ENCODE results near the gene CDC42EP2. TPM values are rescaled to one million over a fixed set of nuclear protein-coding genes. Genes with fewer than 3 reads are reported as not detected.
A peak's percentile ranks its signal among the peaks of the same experiment; 100 is the strongest.

The CDC42EP2 gene, protein sequence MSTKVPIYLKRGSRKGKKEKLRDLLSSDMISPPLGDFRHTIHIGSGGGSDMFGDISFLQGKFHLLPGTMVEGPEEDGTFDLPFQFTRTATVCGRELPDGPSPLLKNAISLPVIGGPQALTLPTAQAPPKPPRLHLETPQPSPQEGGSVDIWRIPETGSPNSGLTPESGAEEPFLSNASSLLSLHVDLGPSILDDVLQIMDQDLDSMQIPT
- 48.0 and 56.5 TPM in 2 replicates for total RNA-seq

DNA sequence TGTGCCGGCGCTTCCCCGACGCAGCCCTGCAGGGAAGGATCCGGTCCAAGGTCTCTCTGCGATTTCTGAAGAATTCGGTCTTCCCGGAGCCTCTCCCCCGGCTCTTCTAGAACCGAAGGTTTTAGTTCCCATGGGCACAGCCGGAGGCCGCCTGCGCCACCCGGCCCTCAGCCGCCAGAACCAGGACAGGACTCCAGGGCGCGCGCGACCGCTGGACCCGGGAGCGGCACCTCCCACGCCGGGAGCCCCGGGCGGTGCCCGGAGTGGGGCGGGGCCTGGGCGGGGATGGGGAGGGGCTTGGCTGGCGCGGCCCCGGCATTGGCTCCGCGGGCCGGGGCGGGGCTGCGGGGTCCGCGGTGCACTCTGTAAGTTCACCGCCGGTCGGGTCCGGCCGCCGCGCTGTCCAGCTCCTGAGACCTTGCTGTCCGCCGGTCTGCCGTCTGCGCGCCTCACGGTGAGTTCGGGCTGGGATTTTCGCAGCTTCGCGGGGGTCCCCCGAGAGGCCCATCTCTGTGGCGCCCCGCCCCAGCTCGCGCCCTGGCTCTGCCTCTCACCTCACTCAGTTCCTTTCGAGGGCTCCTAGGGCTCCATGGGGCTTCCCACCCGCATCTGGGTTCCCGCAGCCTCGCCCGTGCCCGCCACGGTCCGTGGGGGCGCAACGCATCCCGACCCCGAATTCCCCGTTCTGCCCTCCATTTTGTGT lies at the start of gene CDC42EP2:
Gene CDC42EP2, plus strand, starts transcription at position 366 of the 703 bp plus-strand sequence. CDS start 6,033 bp downstream, outside the sequence.
- DNase-seq (ENCODE audit: extremely low read depth, low read depth, low spot score), result no peak

DNA sequence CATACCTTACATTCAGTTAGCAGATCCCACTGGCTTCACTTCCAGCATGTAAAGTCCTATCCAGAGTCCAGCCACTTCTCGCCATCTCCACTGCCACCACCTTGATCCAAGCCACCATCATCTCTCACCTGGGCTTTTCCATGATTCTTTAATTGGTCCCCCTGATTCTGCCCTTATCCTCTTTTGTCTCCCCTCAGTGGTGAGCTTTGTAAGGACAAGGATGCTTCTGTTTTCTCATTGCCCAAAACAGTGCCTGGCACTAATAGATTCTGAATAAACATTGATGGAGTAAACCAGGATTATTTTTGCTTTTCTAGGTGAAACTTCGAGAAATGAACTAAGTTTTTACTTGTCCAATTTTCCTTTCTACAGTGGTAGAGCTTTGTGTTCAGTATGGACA lies 48.5 kb upstream of the CDC42EP2 start:
- no peak for DNase-seq (ENCODE audit: extremely low read depth, low read depth, low spot score)

DNA sequence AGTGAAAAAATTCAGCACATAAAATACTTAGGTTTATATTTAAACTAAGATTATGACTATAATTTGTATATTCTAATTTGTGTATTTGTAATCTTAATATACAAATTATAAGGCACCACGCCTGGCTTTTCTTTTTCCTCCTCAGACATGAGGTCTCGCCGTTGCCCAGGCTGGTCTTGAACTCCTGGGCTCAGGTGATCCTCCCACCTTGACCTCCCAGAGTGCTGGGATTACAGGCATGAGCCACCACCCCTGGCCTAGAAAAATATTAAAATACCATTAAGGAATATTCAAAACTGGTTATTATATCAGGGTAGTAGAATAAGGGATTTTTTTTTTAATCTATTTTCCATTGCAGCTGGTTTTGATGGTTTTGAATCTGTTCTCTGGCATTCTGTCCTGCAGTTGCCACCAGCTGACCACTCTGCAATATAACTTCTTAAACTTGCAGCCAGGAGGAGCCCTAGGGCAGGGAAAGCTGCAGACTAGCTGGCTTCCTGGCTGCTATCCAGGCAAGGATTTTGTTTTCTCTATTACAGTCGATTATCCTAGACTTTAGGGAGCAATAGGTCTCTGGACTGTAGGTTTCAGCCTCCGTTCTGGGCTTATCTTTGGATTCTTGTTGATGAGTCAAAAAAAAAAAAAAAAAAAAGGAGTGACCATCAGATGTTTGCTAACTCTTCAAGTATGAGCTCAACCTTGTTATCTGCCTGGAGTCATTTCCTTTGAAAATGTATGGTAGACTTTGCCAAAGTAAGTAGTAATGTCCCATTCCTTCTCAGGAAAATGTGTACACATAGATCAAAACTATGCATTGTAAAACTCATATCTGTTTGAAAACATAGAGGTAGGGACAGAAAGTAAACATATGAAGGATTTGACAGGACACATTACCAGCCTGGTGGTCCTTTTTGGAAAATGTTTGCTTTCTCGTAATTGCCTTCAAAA lies 39.7 kb upstream of the CDC42EP2 start:
- DNase-seq (ENCODE audit: extremely low read depth, low read depth, low spot score), result peak; percentile 93

DNA sequence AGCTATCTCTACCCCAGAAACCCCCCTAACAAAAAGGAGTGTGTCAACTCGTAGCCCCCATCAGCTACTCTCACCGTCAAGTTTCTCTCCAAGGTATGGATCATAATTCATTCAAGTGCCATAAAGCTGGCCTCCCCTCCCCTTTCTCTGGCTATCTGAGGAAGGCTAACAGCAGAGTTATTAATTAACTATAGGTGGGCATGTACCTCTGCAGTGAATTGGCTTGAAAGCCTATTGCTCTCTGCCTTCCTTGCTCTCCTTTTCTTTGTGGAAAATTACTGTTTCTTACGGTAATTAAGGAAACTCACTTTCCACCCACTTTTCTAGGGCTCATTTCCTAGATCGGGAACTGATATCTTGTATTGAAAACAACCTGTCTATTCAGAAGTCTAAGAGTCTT lies 38.8 kb upstream of the CDC42EP2 start:
- DNase-seq (ENCODE audit: extremely low read depth, low read depth, low spot score), result no peak

- DNase-seq (ENCODE audit: extremely low read depth, low read depth, low spot score), result no peak
Measured at GRCh38 chr11:65277631-65278277, 36.9 kb upstream of the CDC42EP2 start.

GRCh38 chr11:65278356-65278755 lies 36.3 kb upstream of the CDC42EP2 start:
- DNase-seq (ENCODE audit: extremely low read depth, low read depth, low spot score), result no peak

GRCh38 chr11:65279279-65279678 lies 35.4 kb upstream of the CDC42EP2 start:
- DNase-seq (ENCODE audit: extremely low read depth, low read depth, low spot score), result no peak

DNA sequence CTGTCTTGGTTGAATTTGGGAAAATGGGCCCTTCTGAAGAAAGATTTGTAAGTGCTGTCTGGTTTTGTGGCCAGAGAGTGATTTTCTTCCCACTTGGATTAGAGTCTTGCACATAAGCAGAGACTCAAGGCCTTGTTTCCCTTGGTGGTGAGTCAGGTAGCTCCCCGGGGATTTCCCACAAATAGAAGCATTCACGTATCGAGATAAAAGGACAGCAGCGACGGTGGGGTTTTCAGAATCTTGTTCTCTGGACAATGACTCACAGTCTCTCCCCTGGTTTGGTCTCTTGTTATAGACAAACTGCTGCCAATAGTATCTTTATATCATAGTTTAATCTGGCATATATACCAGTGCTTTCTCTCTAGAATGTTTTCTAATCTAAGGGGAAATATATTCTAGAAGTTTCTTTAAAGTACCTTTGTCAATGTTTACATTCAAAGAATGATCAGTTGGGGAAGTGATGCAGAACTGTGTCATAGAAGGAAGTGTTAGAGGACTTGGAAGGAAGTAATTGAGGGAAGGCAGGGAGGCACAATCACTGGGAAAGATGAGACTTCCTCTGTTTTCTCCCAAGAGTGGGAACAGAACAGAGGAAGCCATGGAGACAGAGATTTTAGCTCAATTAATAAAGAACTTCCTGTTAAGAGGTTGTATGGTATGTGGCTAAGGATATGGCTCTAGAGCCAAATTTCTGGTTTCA lies 34.8 kb upstream of the CDC42EP2 start:
- peak; percentile 75 for DNase-seq (ENCODE audit: extremely low read depth, low read depth, low spot score)

DNA sequence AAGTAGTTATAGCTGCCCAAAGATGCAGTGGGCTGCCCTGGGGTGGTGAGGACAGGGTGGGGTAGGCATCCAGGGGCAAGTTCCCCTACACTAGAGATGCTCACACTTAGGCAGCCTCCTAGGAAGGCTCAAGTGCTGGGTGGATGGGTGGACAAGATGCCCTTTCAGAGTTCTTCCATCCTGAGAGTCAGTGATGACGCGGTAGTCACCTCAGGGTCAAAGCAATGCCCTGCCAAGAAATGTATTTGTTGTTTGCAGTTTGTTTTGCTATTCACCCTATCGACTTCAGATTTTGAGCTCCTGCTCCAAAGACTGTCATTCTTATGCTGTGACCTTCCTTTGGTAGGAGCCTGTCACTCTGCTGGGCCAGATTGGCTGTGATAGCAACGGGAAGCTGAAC lies 34.0 kb upstream of the CDC42EP2 start:
- no peak for DNase-seq (ENCODE audit: extremely low read depth, low read depth, low spot score)

GRCh38 chr11:65286686-65287085 lies 28.0 kb upstream of the CDC42EP2 start:
- no peak for DNase-seq (ENCODE audit: extremely low read depth, low read depth, low spot score)

GRCh38 chr11:65287601-65288000 lies 27.1 kb upstream of the CDC42EP2 start:
- DNase-seq (ENCODE audit: extremely low read depth, low read depth, low spot score), result no peak

- DNase-seq (ENCODE audit: extremely low read depth, low read depth, low spot score), result no peak
Measured at GRCh38 chr11:65288706-65289536, 25.7 kb upstream of the CDC42EP2 start.

GRCh38 chr11:65290448-65291165 lies 24.1 kb upstream of the CDC42EP2 start:
- DNase-seq (ENCODE audit: extremely low read depth, low read depth, low spot score), result no peak

DNA sequence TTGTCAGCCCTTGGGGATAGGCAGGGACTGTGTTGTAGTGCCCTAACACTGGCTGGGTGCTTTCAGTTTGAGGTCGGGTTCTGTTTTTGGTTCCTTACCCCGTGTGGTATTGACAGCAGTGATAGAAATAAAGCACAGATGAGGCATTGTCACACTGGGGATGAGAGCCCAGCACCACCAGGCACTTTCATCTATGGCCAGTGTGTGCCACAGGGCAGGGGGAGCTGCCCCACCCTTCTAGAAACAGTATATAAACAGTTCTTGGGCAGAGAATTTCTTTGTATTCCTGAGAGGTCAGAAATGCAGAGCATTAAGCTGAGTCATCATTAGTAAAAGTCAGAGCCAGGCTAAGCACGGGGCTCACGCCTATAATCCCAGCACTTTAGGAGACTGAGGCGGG lies 23.1 kb upstream of the CDC42EP2 start:
- DNase-seq (ENCODE audit: extremely low read depth, low read depth, low spot score), result no peak

GRCh38 chr11:65292890-65293289 lies 21.8 kb upstream of the CDC42EP2 start:
- DNase-seq (ENCODE audit: extremely low read depth, low read depth, low spot score), result no peak

- DNase-seq (ENCODE audit: extremely low read depth, low read depth, low spot score), result no peak
Measured at GRCh38 chr11:65293909-65294381, 20.7 kb upstream of the CDC42EP2 start.

GRCh38 chr11:65295001-65295400 lies 19.7 kb upstream of the CDC42EP2 start:
- no peak for DNase-seq (ENCODE audit: extremely low read depth, low read depth, low spot score)

- no peak for DNase-seq (ENCODE audit: extremely low read depth, low read depth, low spot score)
Measured at GRCh38 chr11:65295571-65296341, 18.9 kb upstream of the CDC42EP2 start.
